Cardiac muscle cell (in vitro differentiated cells and primary cell): ENCODE results near the gene PTPRM. TPM values are rescaled to one million over a fixed set of nuclear protein-coding genes. Genes with fewer than 3 reads are reported as not detected.

Source experiments
- DNase-seq, 2 donors: peaks; one replicate each; pipeline versions ENCODE4 v3.0.0 to v3.0.0-alpha.2; 2010 to 2017; ENCODE audit warnings: low read depth in 1 of 2, low spot score in 1 of 2
- H3K27ac ChIP-seq: fragments of 200-600 bp; sonication (generic); 2 replicates; pipeline ENCODE4 v1.5.1; 2016
- H3K27me3 ChIP-seq: fragments of 200-600 bp; sonication (generic); 2 replicates; pipeline ENCODE4 v1.6.0; 2016; ENCODE audit warnings: control low read depth
- H3K36me3 ChIP-seq: fragments of 200-600 bp; sonication (generic); 2 replicates; pipeline ENCODE4 v1.5.1; 2016; ENCODE audit warnings: control low read depth
- H3K4me1 ChIP-seq: fragments of 200-600 bp; sonication (generic); 2 replicates; pipeline ENCODE4 v1.8.1; 2017; ENCODE audit warnings: low read depth, mild to moderate bottlenecking, mixed run types
- H3K4me3 ChIP-seq: fragments of 200-600 bp; sonication (generic); 2 replicates; pipeline ENCODE4 v1.5.1; 2016; ENCODE audit warnings: mild to moderate bottlenecking
- H3K9me3 ChIP-seq: fragments of 200-600 bp; sonication (generic); 2 replicates; pipeline ENCODE4 v1.5.1; 2017; ENCODE audit warnings: low read depth, mild to moderate bottlenecking, control low read depth
- polyA plus RNA-seq: library from polyadenylated mRNA; unstranded; fragments of >200 nt; fragmentation: Nextera tagmentation; extraction: Ambion mirVana; gene quantifications from 2 replicates; pipeline ENCODE4 v1.2.1, GENCODE V29; 2016
- total RNA-seq: library from RNA; depleted of rRNA; stranded (reverse); fragments of >200 nt; gene quantifications from 2 replicates; pipeline ENCODE4 v1.2.3, GENCODE V29; 2016
- TF ChIP-seq, protein P1 (sequence below): IDR thresholded peaks from 2 replicates; pipeline ENCODE4 v1.5.1; 2012; ENCODE audit warnings: low read depth, mild to moderate bottlenecking, low read length

PTPRM gene
- total and polyA plus RNA-seq, 2 experiments from 2014 or later = 26.5 to 48.8 TPM

- Histone ChIP-seq H3K4me1 (no peaks in the 10 kb centered on the region), H3K9me3 (no peaks in the 10 kb centered on the region), H3K27ac (no peak overlapping the region), H3K4me3 (no peak overlapping the region), H3K36me3 (no peaks in the 10 kb centered on the region), H3K27me3 (no peaks in the 10 kb centered on the region)
- no peak for DNase-seq
- TF ChIP-seq, protein P1, sequence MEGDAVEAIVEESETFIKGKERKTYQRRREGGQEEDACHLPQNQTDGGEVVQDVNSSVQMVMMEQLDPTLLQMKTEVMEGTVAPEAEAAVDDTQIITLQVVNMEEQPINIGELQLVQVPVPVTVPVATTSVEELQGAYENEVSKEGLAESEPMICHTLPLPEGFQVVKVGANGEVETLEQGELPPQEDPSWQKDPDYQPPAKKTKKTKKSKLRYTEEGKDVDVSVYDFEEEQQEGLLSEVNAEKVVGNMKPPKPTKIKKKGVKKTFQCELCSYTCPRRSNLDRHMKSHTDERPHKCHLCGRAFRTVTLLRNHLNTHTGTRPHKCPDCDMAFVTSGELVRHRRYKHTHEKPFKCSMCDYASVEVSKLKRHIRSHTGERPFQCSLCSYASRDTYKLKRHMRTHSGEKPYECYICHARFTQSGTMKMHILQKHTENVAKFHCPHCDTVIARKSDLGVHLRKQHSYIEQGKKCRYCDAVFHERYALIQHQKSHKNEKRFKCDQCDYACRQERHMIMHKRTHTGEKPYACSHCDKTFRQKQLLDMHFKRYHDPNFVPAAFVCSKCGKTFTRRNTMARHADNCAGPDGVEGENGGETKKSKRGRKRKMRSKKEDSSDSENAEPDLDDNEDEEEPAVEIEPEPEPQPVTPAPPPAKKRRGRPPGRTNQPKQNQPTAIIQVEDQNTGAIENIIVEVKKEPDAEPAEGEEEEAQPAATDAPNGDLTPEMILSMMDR = no peak
These were observed 860.2 kb downstream of the PTPRM start for GRCh38 chr18:8427339-8427738.

GRCh38 chr18:8428951-8429350 is 861.8 kb downstream of the PTPRM start:
- TF ChIP-seq, protein P1 = no peak
- Histone ChIP-seq H3K9me3 (no peaks in the 10 kb centered on the region), H3K4me3 (no peak overlapping the region), H3K27ac (no peak overlapping the region), H3K36me3 (no peaks in the 10 kb centered on the region), H3K27me3 (no peaks in the 10 kb centered on the region), H3K4me1 (no peaks in the 10 kb centered on the region)
- DNase-seq = no peak

GRCh38 chr18:8431036-8431435 is 863.9 kb downstream of the PTPRM start:
- H3K27ac ChIP-seq = no peak overlapping the region
- no peaks in the 10 kb centered on the region for H3K9me3 ChIP-seq
- no peaks in the 10 kb centered on the region for H3K4me1 ChIP-seq
- no peak for DNase-seq
- H3K4me3 ChIP-seq = no peak overlapping the region
- H3K27me3 ChIP-seq = no peaks in the 10 kb centered on the region
- TF ChIP-seq, protein P1 = no peak
- H3K36me3 ChIP-seq = no peaks in the 10 kb centered on the region

- DNase-seq = no peak
- TF ChIP-seq, protein P1 = no peak
- H3K4me3 ChIP-seq = no peak overlapping the region
These were observed 866.2 kb downstream of the PTPRM start for GRCh38 chr18:8433323-8433722.

GRCh38 chr18:8433771-8434170 is 866.7 kb downstream of the PTPRM start:
- H3K36me3 ChIP-seq = no peaks in the 10 kb centered on the region
- no peaks in the 10 kb centered on the region for H3K27me3 ChIP-seq
- H3K27ac ChIP-seq = no peak overlapping the region
- H3K9me3 ChIP-seq = no peaks in the 10 kb centered on the region
- H3K4me1 ChIP-seq = no peaks in the 10 kb centered on the region
- DNase-seq = no peak
- TF ChIP-seq, protein P1 = no peak
- H3K4me3 ChIP-seq = no peak overlapping the region

More at GRCh38 chr18:8433323-8433722, 866.2 kb downstream of the PTPRM start:
- Histone ChIP-seq H3K9me3 (no peaks in the 10 kb centered on the region), H3K27me3 (no peaks in the 10 kb centered on the region), H3K36me3 (no peaks in the 10 kb centered on the region), H3K4me1 (no peaks in the 10 kb centered on the region), H3K27ac (no peak overlapping the region)

DNA sequence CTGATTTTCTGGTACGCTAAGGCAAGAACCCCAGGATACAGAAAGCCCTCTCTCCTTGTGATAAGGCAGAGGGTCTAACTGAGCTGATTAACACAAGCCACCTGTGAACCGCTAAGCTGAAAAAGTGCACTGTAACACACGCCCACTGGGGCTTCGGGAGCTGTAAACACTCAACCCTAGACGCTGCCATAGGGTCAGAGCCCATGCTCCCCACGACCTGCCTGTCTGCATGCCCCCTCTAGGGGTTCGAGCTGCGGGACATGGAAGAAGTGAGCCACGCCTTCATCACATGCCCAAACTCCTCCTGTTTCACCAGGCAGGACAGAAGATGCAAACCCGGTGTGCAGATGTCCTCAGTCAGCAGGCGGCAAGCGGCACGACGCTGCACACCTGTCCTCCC is 868.3 kb downstream of the PTPRM start:
- no peak overlapping the region for H3K27ac ChIP-seq
- H3K4me1 ChIP-seq = no peaks in the 10 kb centered on the region
- no peaks in the 10 kb centered on the region for H3K36me3 ChIP-seq
- no peaks in the 10 kb centered on the region for H3K27me3 ChIP-seq
- H3K9me3 ChIP-seq = no peaks in the 10 kb centered on the region
- TF ChIP-seq, protein P1 = no peak
- no peak for DNase-seq
- H3K4me3 ChIP-seq = no peak overlapping the region
